Astrocyte (in vitro differentiated cells and primary cell): ENCODE data around the gene RIIAD1. TPM values are rescaled to one million over a fixed set of nuclear protein-coding genes. Genes with fewer than 3 reads are reported as not detected.
A peak's percentile ranks its signal among the peaks of the same experiment; 100 is the strongest.

ENCODE experiments used
- DNase-seq: peaks from one replicate; pipeline ENCODE4 v3.0.0-alpha.2; 2010; ENCODE audit warnings: low read depth
- FAIRE-seq: peaks from 2 replicates; lab custom pipeline; 2011; peaks lifted over from hg19 to GRCh38; lab: Jason Lieb, UNC
- H2AFZ ChIP-seq: 2 replicates; pipeline ENCODE4 v1.6.0; 2012; ENCODE audit warnings: low read depth, low read length, inconsistent platforms
- H3K27ac ChIP-seq: 2 replicates; pipeline ENCODE4 v1.5.1; 2011; ENCODE audit warnings: low read depth, low read length, inconsistent platforms
- H3K27me3 ChIP-seq: 2 replicates; pipeline ENCODE4 v1.6.0; 2011; ENCODE audit warnings: low read length, inconsistent platforms; ENCODE audit not compliant: insufficient read depth
- H3K36me3 ChIP-seq: 2 replicates; pipeline ENCODE4 v1.5.1; 2011; ENCODE audit warnings: low read length, inconsistent platforms; ENCODE audit not compliant: insufficient read depth
- H3K4me1 ChIP-seq: 2 replicates; pipeline ENCODE4 v1.5.1; 2011; ENCODE audit warnings: low read length, inconsistent platforms; ENCODE audit not compliant: insufficient read depth
- H3K4me2 ChIP-seq: 2 replicates; pipeline ENCODE4 v1.6.0; 2012; ENCODE audit warnings: low read length, inconsistent platforms
- H3K4me3 ChIP-seq: 2 replicates; pipeline ENCODE4 v1.5.1; 2011; ENCODE audit warnings: low read depth, mild to moderate bottlenecking, low read length, inconsistent platforms; ENCODE audit not compliant: insufficient read depth
- H3K79me2 ChIP-seq: 2 replicates; pipeline ENCODE4 v1.6.0; 2012; ENCODE audit warnings: mild to moderate bottlenecking, low read length, inconsistent platforms; ENCODE audit not compliant: insufficient read depth
- H3K9ac ChIP-seq: 2 replicates; pipeline ENCODE4 v1.6.0; 2012; ENCODE audit warnings: mild to moderate bottlenecking, low read length, inconsistent platforms
- H3K9me3 ChIP-seq: 2 replicates; pipeline ENCODE4 v1.5.1; 2012; ENCODE audit warnings: low read depth, mild to moderate bottlenecking, low read length, inconsistent platforms; ENCODE audit not compliant: insufficient read depth
- H4K20me1 ChIP-seq: 2 replicates; pipeline ENCODE4 v1.6.0; 2012; ENCODE audit warnings: low read length, inconsistent platforms; ENCODE audit not compliant: insufficient read depth
- H3K27ac Mint-ChIP-seq: one replicate; pipeline ENCODE4 v1.8.0; 2021; ENCODE audit warnings: mild to moderate bottlenecking, mixed read lengths; ENCODE audit not compliant: unreplicated experiment
- H3K27me3 Mint-ChIP-seq: one replicate; pipeline ENCODE4 v1.8.0; 2021; ENCODE audit warnings: low read depth, mixed read lengths; ENCODE audit not compliant: unreplicated experiment
- H3K36me3 Mint-ChIP-seq: one replicate; pipeline ENCODE4 v1.8.0; 2021; ENCODE audit warnings: low read depth, mixed read lengths; ENCODE audit not compliant: unreplicated experiment
- H3K4me1 Mint-ChIP-seq: one replicate; pipeline ENCODE4 v1.8.0; 2021; ENCODE audit warnings: low read depth, mixed read lengths; ENCODE audit not compliant: unreplicated experiment
- H3K4me3 Mint-ChIP-seq: one replicate; pipeline ENCODE4 v1.8.0; 2021; ENCODE audit warnings: mild to moderate bottlenecking, moderate library complexity, mixed read lengths; ENCODE audit not compliant: unreplicated experiment
- H3K9me3 Mint-ChIP-seq: one replicate; pipeline ENCODE4 v1.8.0; 2021; ENCODE audit warnings: mild to moderate bottlenecking, mixed read lengths; ENCODE audit not compliant: unreplicated experiment
- CTCF ChIP-seq: IDR thresholded peaks from 2 replicates; pipeline ENCODE4 v1.5.1; 2011; ENCODE audit warnings: low read depth, mild to moderate bottlenecking, inconsistent platforms, low read length, moderate library complexity; ENCODE audit not compliant: insufficient read depth
- EZH2 ChIP-seq: IDR thresholded peaks from 2 replicates; pipeline ENCODE4 v1.6.1; 2012; ENCODE audit warnings: mild to moderate bottlenecking, low read length, inconsistent platforms; ENCODE audit not compliant: insufficient read depth
- total RNA-seq: library from RNA; stranded (reverse); gene quantifications from 2 replicates; pipeline ENCODE4 v1.2.1, GENCODE V29; 2021

RIIAD1 gene
- total RNA-seq, 1 donor from 2014 or later, result not detected

GRCh38 chr1:151723726-151724370 is 2.5 kb downstream of the RIIAD1 start:
- FAIRE-seq, result no peak
- H3K9ac ChIP-seq, result no peak overlapping the region
- no peaks in the 10 kb centered on the region for H4K20me1 ChIP-seq
- Mint-ChIP-seq H3K4me1 (peaks cover 16% of the 10 kb centered on the region), H3K9me3 (no peaks in the 10 kb centered on the region), H3K36me3 (no peaks in the 10 kb centered on the region), H3K27me3 (peaks cover 55% of the 10 kb centered on the region), H3K27ac (no peak overlapping the region), H3K4me3 (no peak overlapping the region)
- H3K79me2 ChIP-seq, result no peaks in the 10 kb centered on the region
- H3K4me2 ChIP-seq, result no peak overlapping the region
- peaks cover 5% of the 10 kb centered on the region for H3K4me1 ChIP-seq
- H3K27me3 ChIP-seq, result peaks cover 68% of the 10 kb centered on the region
- no peaks in the 10 kb centered on the region for H3K36me3 ChIP-seq
- no peak overlapping the region for H3K27ac ChIP-seq
- H3K4me3 ChIP-seq, result no peak overlapping the region
- H2AFZ ChIP-seq, result no peak overlapping the region
- no peak for DNase-seq
- H3K9me3 ChIP-seq, result no peaks in the 10 kb centered on the region
- TF ChIP-seq EZH2, result no peak
- TF ChIP-seq CTCF, result no peak

- Mint-ChIP-seq H3K36me3 (no peaks in the 10 kb centered on the region), H3K27me3 (peaks cover 56% of the 10 kb centered on the region), H3K4me1 (peaks cover 1% of the 10 kb centered on the region), H3K27ac (no peak overlapping the region), H3K9me3 (no peaks in the 10 kb centered on the region), H3K4me3 (no peak overlapping the region)
- Histone ChIP-seq H3K4me1 (no peaks in the 10 kb centered on the region), H3K9me3 (no peaks in the 10 kb centered on the region), H3K36me3 (no peaks in the 10 kb centered on the region), H3K27me3 (peaks cover 41% of the 10 kb centered on the region), H3K4me2 (peak overlapping the region; percentile 76), H3K4me3 (peak overlapping the region; percentile 18), H4K20me1 (no peaks in the 10 kb centered on the region), H3K27ac (no peak overlapping the region), H3K79me2 (no peaks in the 10 kb centered on the region), H2AFZ (peak overlapping the region; percentile 39), H3K9ac (peak overlapping the region; percentile 28)
- no peak for FAIRE-seq
- DNase-seq, result peak; percentile 63
- no peak for TF ChIP-seq CTCF
- no peak for TF ChIP-seq EZH2
These were observed 7.1 kb downstream of the RIIAD1 start for GRCh38 chr1:151728151-151729054.
